Upper lobe of right lung (tissue), 1 donor: Measurements from ENCODE around the gene MFN1. TPM values are rescaled to one million over a fixed set of nuclear protein-coding genes. Genes with fewer than 3 reads are reported as not detected.

Experiments
- ATAC-seq: fragments of 200-7000 bp; cut with Tn5 transposase; one replicate; pipeline ENCODE4 v1.9.1; 2020; ENCODE audit warnings: mild to moderate bottlenecking, moderate library complexity
- DNase-seq: peaks from one replicate; pipeline ENCODE4 v3.0.0-alpha.2; 2020
- H3K27ac ChIP-seq: fragments of 200-600 bp; one replicate; pipeline ENCODE4 v1.8.0; 2022
- H3K27me3 ChIP-seq: fragments of 200-600 bp; one replicate; pipeline ENCODE4 v1.8.0; 2022; ENCODE audit warnings: mild to moderate bottlenecking
- H3K36me3 ChIP-seq: fragments of 200-600 bp; one replicate; pipeline ENCODE4 v1.8.0; 2022
- H3K4me1 ChIP-seq: fragments of 200-600 bp; one replicate; pipeline ENCODE4 v1.8.0; 2022
- H3K4me3 ChIP-seq: fragments of 200-600 bp; one replicate; pipeline ENCODE4 v1.8.0; 2022; ENCODE audit warnings: mild to moderate bottlenecking
- H3K9me3 ChIP-seq: fragments of 200-600 bp; one replicate; pipeline ENCODE4 v1.8.0; 2022
- intact Hi-C: fragments of 100-400 bp; cut with DNase I; formaldehyde crosslinking; loops from one replicate; pipeline ENCODE4 v1.11.0; 2022
- total RNA-seq: library from RNA; stranded (reverse); fragmentation: NEBNext Ultra II Directional; extraction: Animal tissue kit (Norgen Biotek cat#: 25700); gene quantifications from one replicate; pipeline ENCODE4 v1.2.1, GENCODE V29; 2021
- TF ChIP-seq, protein P1 (sequence below): fragments of 200-600 bp; IDR thresholded peaks from one replicate; pipeline ENCODE4 v1.8.0; 2022; ENCODE audit warnings: antibody characterized with exemption
- donor health status: DM: no; HTN: yes; CAD: no; lungs with severe emphysema.

Gene MFN1
- total RNA-seq, 1 donor from 2014 or later, result 48.3 TPM

DNA sequence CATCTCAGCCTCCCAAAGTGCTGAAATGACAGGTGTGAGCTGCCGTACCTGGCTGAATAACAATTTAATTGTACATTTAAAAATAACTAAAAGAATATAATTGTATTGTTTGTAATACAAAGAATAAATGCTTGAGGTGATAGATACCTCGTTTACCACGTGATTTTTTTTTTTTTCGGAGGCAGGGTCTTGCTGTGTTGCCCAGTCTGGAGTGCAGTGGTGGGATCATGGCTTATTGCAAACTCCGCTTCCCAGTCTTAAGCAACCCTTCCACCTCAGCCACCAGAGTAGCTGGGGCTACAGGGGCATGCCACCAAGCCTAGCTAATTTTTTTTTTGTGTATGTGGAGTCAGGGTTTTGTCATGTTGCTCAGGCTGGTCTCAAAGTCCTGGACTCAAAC, 15.8 kb downstream of the MFN1 start:
- no peak overlapping the region for H3K4me3 ChIP-seq
- intact Hi-C loops, result no loop called here
- TF ChIP-seq, protein P1, sequence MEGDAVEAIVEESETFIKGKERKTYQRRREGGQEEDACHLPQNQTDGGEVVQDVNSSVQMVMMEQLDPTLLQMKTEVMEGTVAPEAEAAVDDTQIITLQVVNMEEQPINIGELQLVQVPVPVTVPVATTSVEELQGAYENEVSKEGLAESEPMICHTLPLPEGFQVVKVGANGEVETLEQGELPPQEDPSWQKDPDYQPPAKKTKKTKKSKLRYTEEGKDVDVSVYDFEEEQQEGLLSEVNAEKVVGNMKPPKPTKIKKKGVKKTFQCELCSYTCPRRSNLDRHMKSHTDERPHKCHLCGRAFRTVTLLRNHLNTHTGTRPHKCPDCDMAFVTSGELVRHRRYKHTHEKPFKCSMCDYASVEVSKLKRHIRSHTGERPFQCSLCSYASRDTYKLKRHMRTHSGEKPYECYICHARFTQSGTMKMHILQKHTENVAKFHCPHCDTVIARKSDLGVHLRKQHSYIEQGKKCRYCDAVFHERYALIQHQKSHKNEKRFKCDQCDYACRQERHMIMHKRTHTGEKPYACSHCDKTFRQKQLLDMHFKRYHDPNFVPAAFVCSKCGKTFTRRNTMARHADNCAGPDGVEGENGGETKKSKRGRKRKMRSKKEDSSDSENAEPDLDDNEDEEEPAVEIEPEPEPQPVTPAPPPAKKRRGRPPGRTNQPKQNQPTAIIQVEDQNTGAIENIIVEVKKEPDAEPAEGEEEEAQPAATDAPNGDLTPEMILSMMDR, result no peak
- no peaks in the 10 kb centered on the region for H3K4me1 ChIP-seq
- H3K27ac ChIP-seq, result no peak overlapping the region
- no peaks in the 10 kb centered on the region for H3K27me3 ChIP-seq
- DNase-seq, result no peak
- H3K36me3 ChIP-seq, result peaks cover 98% of the 10 kb centered on the region
- ATAC-seq, result no peak
- no peaks in the 10 kb centered on the region for H3K9me3 ChIP-seq

DNA sequence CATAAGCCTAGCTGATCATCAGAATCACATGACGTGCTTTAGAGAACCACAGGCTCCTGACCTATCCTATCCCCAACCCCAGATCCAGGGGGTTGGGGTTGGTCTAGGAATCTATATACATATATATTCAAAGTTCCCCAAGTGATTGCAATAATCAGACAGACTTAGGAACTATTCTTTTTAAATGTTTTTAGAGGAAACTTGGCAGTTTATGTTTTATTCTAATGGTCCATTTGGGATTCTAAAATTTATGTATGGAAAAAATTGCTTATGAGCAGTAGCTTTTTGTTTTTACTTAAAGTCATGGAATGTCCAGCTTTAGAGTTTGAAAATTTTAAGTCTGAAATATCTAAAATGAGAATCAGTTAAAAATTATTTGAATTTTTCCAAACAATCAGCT, 22.1 kb downstream of the MFN1 start:
- intact Hi-C loops, result no loop called here
- Histone ChIP-seq H3K27me3 (no peaks in the 10 kb centered on the region), H3K4me3 (no peak overlapping the region), H3K27ac (no peak overlapping the region), H3K4me1 (no peaks in the 10 kb centered on the region), H3K36me3 (peaks cover 87% of the 10 kb centered on the region), H3K9me3 (no peaks in the 10 kb centered on the region)
- TF ChIP-seq, protein P1, result no peak
- ATAC-seq (no peak), DNase-seq (no peak)

DNA sequence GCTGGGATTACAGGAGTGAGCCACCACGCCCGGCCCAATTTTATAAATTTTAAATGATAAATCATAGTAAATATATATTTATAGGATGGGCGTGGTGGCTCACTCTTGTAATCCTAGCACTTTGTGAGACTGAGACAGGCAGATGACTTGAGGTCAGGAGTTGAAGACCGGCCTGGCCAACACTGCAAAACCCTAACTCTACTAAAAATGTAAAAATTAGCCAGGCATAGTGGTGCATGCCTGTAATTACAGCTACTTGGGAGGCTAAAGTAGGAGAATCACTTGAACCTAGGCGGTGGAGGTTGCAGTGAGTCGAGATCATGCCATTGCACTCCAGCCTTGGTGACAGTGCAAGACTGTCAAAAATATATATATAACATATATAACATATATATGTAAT, 26.4 kb downstream of the MFN1 start:
- Histone ChIP-seq H3K27ac (no peak overlapping the region), H3K4me3 (no peak overlapping the region), H3K9me3 (no peaks in the 10 kb centered on the region), H3K27me3 (no peaks in the 10 kb centered on the region), H3K36me3 (peaks cover 82% of the 10 kb centered on the region), H3K4me1 (no peaks in the 10 kb centered on the region)
- DNase-seq, result no peak
- intact Hi-C loops, result no loop called here
- TF ChIP-seq, protein P1, result no peak
- ATAC-seq, result no peak

DNA sequence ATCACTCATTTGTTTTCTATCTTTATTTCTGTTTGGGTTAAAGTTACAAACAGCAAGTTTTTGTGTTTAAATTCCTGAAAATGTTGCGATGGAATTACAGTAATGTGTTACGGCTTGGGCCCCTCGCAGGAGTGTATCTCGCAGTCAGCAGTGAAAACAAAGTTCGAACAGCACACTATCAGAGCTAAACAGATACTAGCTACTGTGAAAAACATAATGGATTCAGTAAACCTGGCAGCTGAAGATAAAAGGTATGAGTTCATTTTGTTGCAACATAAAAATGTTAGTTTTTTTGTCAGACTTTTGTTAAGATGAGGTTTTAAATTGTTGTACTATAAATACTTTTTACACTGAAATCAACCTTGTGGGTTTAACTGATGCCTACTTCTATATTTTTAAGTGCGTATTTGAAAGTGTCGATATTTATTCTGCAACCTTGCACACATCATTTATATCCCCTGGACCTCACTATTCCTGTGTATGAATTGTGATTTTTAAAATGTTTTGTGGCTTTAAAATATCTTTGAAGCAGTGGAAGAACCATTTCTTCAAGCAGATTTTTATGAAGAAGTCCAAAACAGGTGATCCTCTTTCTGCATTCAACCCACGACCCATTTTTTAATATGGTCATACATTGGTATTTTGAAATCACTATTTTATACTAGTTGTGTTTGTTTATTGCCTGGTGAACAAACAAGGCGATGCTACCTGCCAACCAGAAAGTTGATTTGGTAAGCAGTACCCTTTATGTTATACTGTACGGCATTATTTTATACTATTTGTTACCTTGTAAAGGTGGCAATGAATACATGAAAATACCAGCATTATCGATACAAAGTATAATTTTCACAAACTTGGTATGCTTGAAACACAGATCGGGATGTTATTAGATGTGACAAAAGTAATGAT, 27.8 kb downstream of the MFN1 start:
- H3K27me3 ChIP-seq, result no peaks in the 10 kb centered on the region
- no peak overlapping the region for H3K27ac ChIP-seq
- H3K9me3 ChIP-seq, result no peaks in the 10 kb centered on the region
- H3K36me3 ChIP-seq, result peaks cover 82% of the 10 kb centered on the region
- no peak overlapping the region for H3K4me3 ChIP-seq
- ATAC-seq, result no peak
- no peak for DNase-seq
- TF ChIP-seq, protein P1, result no peak
- intact Hi-C loops, result no loop called here
- no peaks in the 10 kb centered on the region for H3K4me1 ChIP-seq

DNA sequence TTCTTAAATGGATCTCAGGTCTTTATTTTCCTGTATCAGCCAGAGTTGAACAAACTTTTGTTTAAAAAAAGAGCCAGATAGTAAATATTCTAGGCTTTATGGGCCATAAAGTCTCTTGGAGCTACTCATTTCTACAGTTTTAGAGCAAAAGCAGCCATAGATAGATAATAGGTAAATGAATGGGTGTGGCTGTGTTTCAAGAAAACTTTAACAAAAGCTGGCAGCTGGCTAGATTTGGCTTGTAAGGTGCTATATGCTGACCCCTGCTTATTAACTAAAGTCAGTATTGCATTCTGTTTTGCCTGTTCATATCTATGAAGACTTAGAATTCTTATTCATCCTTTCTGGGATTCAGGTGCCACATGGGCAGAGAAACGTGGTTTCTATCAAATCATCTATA, 29.0 kb downstream of the MFN1 start:
- H3K36me3 ChIP-seq, result peaks cover 82% of the 10 kb centered on the region
- H3K9me3 ChIP-seq, result no peaks in the 10 kb centered on the region
- no peaks in the 10 kb centered on the region for H3K27me3 ChIP-seq
- TF ChIP-seq, protein P1, result no peak
- no peaks in the 10 kb centered on the region for H3K4me1 ChIP-seq
- no peak for DNase-seq
- H3K4me3 ChIP-seq, result no peak overlapping the region
- intact Hi-C loops, result no loop called here
- H3K27ac ChIP-seq, result no peak overlapping the region
- ATAC-seq, result no peak
